ENCODE data around the gene PRKAG2.

- TF ChIP-seq GATA3 (IDR thresholded peaks at IDR 0.05; ENCODE audit: low read depth, low read length) (no peak), GATA2 (IDR thresholded peaks at IDR 0.05; ENCODE audit: low read depth, low read length) (no peak)
Measured at GRCh38 chr7:151647874-151648273, 229.0 kb downstream of the PRKAG2 start.

Data from SH-SY5Y (cell line).